HepG2 (cell line): ENCODE results near the gene WIPF2. TPM values are rescaled to one million over a fixed set of nuclear protein-coding genes. Genes with fewer than 3 reads are reported as not detected.

ENCODE experiments used
- ATM ChIP-seq: fragments of 450-650 bp; IDR thresholded peaks from 2 replicates; pipeline ENCODE4 v1.7.1; 2017; ENCODE audit warnings: mild to moderate bottlenecking, borderline replicate concordance
- CREB3 ChIP-seq: sonication (generic); formaldehyde crosslinking; IDR thresholded peaks from 2 replicates; pipeline ENCODE4 v1.5.0; 2020; ENCODE audit warnings: missing genetic modification reagents
- E2F2 ChIP-seq: sonication (generic); formaldehyde crosslinking; IDR thresholded peaks from 2 replicates; pipeline ENCODE4 v1.4.0; 2020; ENCODE audit warnings: missing genetic modification reagents, borderline replicate concordance
- FOXP1 ChIP-seq, 2 experiments: fragments of 450-650 bp in 1 of 2; IDR thresholded peaks; 2 replicates each; pipeline ENCODE4 v1.6.1; 2017 to 2018; ENCODE audit warnings: antibody characterized with exemption in 1 of 2
- HIC2 ChIP-seq: sonication (generic); formaldehyde crosslinking; IDR thresholded peaks from 2 replicates; pipeline ENCODE4 v1.9.0; 2022; ENCODE audit warnings: low read depth, missing genetic modification reagents
- MATR3 ChIP-seq: sonication (generic); formaldehyde crosslinking; IDR thresholded peaks from 2 replicates; pipeline ENCODE4 v1.4.0; 2020; ENCODE audit warnings: missing genetic modification reagents
- STAG1 ChIP-seq: sonication (generic); formaldehyde crosslinking; IDR thresholded peaks from 2 replicates; pipeline ENCODE4 v1.4.0; 2020; ENCODE audit warnings: missing genetic modification reagents
- TP53 ChIP-seq: sonication (generic); formaldehyde crosslinking; conservative IDR thresholded peaks from 2 replicates; pipeline ENCODE4 v1.4.0; 2020; ENCODE audit warnings: missing genetic modification reagents
- ZBTB49 ChIP-seq: sonication (generic); formaldehyde crosslinking; IDR thresholded peaks from 2 replicates; pipeline ENCODE4 v1.4.0; 2020; ENCODE audit warnings: missing genetic modification reagents, borderline replicate concordance
- ZHX2 ChIP-seq, 2 experiments: sonication (generic) in 1 of 2; formaldehyde crosslinking in 1 of 2; IDR thresholded peaks; 2 replicates each; pipeline versions ENCODE4 v1.6.1 to v1.9.0; 2014 to 2022; ENCODE audit warnings: antibody characterized with exemption in 1 of 2, borderline replicate concordance in 1 of 2, inconsistent platforms in 1 of 2, low read depth in 1 of 2, missing genetic modification reagents in 1 of 2
- ZNF784 ChIP-seq: sonication (generic); formaldehyde crosslinking; IDR thresholded peaks from 2 replicates; pipeline ENCODE4 v1.5.1; 2020; ENCODE audit warnings: missing genetic modification reagents, mild to moderate bottlenecking, borderline replicate concordance
- ZNF891 ChIP-seq: sonication (generic); formaldehyde crosslinking; IDR thresholded peaks from 2 replicates; pipeline ENCODE4 v1.5.0; 2020; ENCODE audit warnings: mild to moderate bottlenecking, missing genetic modification reagents
- ZSCAN21 ChIP-seq: sonication (generic); formaldehyde crosslinking; IDR thresholded peaks from 2 replicates; pipeline ENCODE4 v1.8.0; 2022; ENCODE audit warnings: mild to moderate bottlenecking, missing genetic modification reagents, moderate library complexity, borderline replicate concordance
- polyA plus RNA-seq, 8 experiments: library from polyadenylated mRNA; depleted of rRNA in 3 of 8; stranded (reverse) in 7 of 8; unstranded in 1 of 8; fragments of >200 nt; fragmentation: Illumina TruSeq in 4 of 8; extraction: Trizol in 4 of 8; gene quantifications; 2 replicates each; pipeline versions ENCODE4 v1.2.1 to v1.2.3, GENCODE V29; 2011 to 2016; ENCODE audit warnings: low read depth in 4 of 8, missing spikeins in 1 of 8, mixed read lengths in 1 of 8; ENCODE audit not compliant: insufficient read depth in 1 of 8
- total RNA-seq, 5 experiments: library from RNA; depleted of rRNA; stranded (reverse); fragments of >200 nt; fragmentation: Illumina TruSeq; extraction: Trizol; gene quantifications; 2 replicates each; pipeline ENCODE4 v1.2.3, GENCODE V29; 2016; ENCODE audit warnings: low read depth in 1 of 5

WIPF2 gene
- total and polyA plus RNA-seq, 2 of the 13 experiments (the other 11 are each of a cell fraction or from before 2014, with no cell fraction given) = 7.2 to 10.8 TPM

GRCh38 chr17:40287494-40288369 lies 68.6 kb downstream of the WIPF2 start, which contains the start of gene CDC6 (continued):
- TF ChIP-seq ZBTB49 (CRISPR knock-in tag) (0 out of 2 replicates have a peak, but pooled peaks have one; percentile 13), ZNF891 (CRISPR knock-in tag) (peak; percentile 98), HIC2 (CRISPR knock-in tag) (peak; percentile 61; the same call in 1 of the 2 replicates), STAG1 (no peak), ATM (no peak), MATR3 (no peak), TP53 (CRISPR knock-in tag) (0 out of 2 replicates have a peak, but pooled peaks have one; percentile 24), E2F2 (CRISPR knock-in tag) (peak; percentile 49; the same call in 1 of the 2 replicates), ZNF784 (CRISPR knock-in tag) (peak; percentile 91; the same call in 1 of the 2 replicates), ZSCAN21 (CRISPR knock-in tag) (peak; percentile 77; the same call in 1 of the 2 replicates), CREB3 (no peak), FOXP1 (IDR thresholded peaks at IDR 0.05) (no peak), FOXP1 (CRISPR knock-in tag; IDR thresholded peaks at IDR 0.05) (no peak), ZHX2 (IDR thresholded peaks at IDR 0.05; ENCODE audit: low read depth) (peak; percentile 83), ZHX2 (CRISPR knock-in tag; IDR thresholded peaks at IDR 0.05; ENCODE audit: borderline replicate concordance) (no peak)
